GM19238 (cell line): ENCODE data around the gene NLGN1.

Experiments
- DNase-seq: peaks from one replicate; pipeline ENCODE4 v3.0.0; 2011; ENCODE audit warnings: low spot score; ENCODE audit not compliant: insufficient read length

NLGN1 gene

DNA sequence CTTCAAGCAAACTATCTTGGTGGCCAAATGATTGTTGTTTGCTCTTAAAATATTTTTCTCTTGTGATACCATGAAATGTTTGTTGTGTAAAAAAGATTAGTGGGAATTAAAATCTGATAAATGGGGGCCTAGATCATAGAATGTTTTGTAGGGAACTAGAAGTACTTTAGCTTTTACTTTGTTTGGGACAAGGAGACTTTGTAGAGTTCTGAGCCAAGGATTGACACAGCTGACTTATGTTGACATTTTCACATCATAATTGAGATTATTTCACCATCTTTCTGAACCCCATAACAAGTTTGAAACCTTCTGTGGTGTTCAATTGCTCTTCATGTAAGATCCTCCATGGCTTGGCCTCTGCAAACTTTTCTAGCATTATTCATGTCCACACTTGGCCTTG, 235.4 kb downstream of the NLGN1 start:
- DNase-seq, result no peak

DNA sequence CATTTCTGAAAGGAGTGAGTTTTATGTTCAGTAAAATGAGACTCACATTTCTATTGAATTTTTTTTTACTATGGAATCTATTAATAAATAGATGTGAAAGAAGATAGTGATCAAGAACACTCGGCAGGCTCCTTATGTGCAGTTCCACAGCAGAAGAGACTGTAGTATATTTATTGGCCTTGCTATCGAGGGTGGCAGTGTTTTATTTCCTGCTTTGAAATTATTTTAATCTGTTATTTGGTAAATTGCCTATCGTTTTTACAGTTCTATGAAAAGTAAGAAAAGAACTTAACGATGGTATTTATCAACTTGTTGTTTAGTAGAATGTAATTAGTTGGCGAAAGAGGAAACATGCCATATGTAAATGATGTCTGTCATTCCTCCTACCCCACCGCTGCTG, 238.3 kb downstream of the NLGN1 start:
- no peak for DNase-seq

DNA sequence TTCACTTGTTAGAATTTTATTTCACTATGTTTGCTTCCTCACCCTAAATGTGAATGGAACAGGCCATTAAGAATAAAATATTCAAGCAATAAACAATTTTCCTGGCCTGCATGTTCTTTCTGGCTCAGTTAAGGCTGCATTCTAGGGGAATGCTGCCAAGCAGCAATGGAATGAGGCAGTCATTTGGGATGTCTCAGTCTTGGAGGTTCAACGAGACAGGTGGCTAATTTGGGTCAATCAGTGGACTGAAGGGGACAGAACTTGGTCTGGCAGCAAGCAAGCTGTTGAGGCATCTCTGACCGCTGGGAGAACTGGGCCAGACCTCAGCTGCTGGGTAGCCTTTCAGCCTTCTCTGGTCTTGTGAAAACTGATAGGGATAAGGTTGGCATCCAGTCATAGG, 241.6 kb downstream of the NLGN1 start:
- no peak for DNase-seq

DNA sequence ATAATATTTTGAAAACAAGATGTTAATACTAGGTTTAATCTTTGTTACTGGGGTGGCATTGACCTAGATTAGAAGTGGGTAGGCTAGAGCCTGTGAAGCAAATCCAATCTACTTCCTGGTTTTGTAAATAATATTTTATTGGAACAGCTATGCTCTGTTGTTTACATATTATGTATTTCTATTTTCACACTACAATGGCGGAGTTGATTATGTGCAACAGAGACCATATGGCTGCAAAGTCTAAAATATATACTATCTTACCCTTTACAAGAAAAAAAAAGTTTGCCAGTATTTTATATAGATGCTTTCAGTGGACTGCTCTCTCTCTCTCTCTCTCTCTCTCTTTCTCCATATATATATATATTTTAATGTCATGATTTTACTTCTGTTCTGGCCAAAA, 244.2 kb downstream of the NLGN1 start:
- DNase-seq, result no peak

DNA sequence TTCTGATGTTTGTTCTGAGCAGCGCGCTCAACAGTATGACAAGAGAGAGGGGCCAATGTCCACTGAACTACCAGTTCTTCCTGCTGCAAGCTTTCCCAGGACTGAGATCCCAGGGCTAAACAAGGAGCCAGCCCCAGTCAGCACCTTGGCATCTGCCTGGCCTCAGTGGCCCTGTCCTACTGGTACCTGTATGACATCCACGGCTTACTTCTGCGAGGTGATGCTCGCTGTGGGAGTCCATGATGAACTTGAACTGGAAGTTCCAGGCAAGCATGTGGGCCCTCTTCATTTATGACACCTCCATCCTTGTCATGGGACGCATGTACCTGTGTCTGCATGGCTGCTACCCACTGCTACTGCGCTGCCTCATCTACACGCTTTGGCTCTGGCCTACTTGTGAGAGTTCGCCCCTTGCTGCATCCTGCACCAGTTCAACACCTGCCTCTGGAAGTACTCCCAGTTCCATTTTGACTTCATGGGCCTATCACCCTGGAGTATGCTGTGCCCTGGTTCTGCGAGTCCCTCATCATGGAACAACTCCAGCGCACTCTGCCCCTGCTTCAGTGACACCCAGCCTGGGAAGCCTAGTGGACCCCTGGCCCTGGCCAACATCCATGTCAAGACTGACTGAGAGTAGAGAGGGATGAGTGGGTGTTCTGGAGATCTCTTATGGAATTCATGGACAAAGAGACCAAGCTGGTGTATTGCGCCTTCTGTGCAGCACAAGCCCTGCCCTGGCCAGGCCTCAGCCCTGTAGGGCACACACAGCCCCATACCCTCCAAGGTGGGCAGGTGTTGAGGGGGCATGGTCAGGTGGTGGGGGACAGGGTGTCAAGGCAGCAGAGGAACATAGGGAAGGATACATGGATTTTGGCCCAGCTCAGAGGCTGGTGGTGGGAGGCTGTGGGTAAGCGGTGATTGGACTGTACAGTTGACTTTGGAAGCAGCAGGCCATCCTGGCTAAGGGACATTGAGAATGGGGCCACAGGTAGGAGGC, 246.8 kb downstream of the NLGN1 start:
- DNase-seq, result no peak

DNA sequence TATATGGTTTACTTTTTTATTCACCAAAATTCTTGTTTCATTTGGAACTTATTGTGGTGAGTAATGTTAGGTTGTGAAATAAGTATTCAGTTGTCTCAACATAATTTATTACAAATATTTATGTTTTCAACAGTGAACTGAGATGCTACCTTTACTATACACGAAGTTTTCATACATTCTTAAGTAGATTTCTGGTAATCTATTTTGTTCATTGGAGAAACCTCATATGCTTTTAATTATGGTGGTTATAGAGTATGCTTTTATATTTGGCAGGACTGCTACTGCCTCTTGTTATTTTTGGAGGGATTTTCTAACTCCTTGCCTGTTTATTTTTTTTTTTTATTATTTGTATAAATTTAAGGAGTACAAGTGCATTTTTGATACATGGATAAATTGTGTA, 253.1 kb downstream of the NLGN1 start:
- DNase-seq, result no peak

DNA sequence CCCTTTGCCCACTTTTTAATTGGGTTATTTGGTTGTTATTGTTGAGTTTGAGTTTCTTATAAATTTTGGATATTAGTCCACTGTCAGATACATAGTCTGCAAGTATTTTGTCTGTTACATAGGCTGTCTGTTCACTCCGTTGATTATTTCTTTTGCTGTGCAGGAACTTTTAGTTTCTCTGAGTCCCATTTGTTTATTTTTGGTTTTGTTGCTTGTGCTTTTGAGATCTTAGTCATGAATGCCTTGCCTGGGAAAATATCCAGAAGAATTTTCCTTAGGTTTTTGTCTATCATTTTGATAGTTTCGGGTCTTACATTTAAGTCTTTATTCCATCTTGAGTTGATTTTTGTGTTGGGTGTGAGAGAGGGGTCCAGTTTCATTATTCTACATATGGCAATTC, 254.5 kb downstream of the NLGN1 start:
- no peak for DNase-seq

DNA sequence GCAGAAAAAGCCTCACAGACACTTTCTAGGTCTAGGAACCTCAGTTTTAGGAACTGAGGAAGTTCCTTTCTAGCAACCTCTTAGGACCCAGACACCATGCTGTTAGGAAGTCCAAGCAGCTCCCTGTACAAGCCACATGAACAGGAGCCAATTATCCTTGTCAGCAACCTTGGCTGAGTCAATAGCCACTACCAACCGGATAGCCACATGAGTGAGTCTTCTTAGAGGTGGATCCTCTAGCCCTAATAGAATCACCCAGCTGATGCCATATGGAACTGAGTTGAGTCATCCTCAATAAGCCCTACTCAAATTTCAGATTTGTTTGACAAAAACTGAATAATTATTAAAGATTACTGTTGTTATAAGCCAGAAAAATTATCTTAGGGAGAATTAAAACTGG, 256.2 kb downstream of the NLGN1 start:
- DNase-seq, result no peak

DNA sequence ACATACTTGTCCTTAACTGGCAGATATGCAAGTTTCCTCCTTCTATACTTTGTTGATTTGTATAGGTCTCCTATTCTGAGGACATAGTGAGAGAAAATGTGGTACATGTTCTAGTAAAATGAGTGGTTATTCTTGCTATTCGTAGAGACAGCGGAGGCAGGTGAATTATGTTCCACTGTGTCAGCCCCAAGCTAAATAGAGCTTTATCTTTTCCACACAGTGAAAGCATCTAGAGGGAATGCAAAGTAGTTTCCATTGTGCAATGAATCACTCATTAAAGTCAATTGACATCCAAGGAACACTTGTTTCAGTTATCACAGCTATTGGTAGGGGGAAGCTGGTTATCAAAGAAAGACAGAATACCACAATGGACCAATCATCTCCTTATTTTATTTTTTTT, 262.4 kb downstream of the NLGN1 start:
- no peak for DNase-seq

DNA sequence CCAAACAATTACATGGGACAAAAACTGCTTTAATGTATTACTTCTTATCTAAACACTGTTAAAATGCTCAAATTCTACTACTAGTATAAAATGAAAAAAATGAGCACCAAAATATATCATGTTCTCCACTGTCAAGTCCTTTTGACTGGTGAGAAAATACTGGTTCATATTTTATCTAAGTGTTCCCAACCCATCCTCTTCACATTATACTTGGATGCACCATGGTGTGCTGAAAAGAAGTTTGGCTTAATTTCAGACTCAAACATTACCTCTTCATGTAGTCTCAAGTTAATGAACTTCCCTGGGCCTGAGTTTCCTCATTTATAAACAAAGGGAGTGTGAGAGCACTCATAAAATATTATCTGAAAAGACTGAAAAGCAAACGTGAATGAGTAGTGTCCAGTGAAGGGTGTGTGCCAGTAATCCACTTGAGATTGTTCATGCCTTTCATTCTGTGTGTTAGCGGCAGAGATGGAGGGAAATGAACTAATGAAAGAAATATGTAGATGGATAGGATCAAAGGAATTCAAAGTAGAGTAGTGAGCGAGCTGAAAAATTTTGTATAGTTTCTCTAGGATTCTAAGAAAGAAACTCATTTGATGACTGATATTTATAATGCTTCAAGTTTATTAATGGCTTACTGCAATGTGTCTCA, 263.2 kb downstream of the NLGN1 start:
- no peak for DNase-seq

DNA sequence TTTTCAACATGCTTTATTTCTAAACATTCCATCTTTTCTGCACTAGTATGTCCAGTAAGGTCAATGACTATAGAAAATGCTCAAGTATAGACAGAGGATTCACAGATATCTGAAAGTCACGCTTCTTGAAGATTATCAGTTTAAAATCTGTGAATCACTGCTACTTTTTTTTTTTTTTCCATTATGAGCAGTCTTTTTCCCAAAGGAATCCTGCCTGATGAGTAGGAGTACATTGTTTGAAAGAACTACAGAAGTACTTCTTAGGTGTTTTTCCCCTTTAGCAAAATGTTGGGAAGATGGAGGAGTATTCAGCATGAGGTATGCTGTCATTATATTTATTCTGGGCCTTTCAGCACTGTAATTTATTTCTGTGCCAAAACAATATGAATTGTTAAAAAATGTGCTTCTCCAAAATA, 266.2 kb downstream of the NLGN1 start:
- DNase-seq, result no peak

DNA sequence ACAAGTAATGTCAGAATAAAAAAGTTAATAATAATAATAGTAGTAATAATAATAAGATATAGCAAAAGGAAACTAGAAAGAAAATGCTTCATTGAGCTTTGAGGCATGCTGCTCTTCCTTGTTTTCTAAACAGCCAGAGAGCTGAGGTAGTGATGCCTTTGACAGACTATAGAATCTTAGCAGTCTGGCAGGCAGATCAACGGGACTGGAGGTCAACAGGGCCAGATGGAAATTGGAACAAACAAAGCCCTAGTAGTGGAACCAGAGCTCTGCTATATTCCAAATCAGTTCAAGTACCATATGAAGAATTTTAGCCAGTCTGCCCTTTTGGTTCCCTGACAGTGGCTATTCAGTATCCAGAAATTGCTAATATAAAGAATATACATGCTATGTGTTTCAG, 278.6 kb downstream of the NLGN1 start:
- no peak for DNase-seq

DNA sequence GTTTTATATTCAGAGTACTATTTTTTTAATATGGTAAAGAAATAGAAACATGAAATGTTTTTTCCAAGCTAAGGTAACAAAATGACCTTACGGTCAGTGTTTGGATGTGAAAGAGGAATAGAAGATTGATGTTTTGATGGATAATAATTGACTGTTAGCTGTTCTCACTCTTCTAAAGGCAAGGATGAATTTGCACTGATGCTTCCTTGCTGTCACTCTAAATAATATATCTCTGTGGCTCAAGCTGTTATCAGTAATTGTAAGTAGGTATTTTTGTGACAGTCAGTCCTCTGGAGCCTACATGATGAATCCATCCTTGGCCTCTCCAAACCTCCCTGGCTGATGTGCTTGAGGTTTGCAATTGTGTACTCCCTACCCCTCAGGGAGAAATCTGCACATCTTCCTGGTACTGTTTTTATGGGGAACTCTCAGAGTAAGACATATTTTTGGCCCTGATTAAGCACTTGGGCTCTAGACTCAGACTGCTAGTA, 283.7 kb downstream of the NLGN1 start:
- no peak for DNase-seq

DNA sequence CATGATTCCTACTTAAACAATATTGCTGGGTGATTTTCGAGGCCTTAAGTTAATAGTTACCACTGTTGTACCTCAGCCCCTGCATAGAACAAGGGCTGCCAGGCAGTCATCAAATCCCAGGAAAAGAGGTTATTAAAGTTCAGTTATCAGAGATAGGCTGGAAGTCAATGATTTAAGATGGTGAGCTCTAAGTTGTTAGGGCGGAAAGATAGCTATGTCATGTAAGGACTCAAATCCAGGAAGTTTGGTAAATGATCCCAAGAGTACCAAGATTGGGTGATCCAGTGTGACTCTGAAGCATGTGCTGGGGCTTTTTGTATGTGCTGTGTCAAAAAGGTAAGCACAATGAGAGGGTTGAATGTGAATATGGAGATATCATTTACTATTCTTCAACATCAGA, 287.9 kb downstream of the NLGN1 start:
- no peak for DNase-seq

DNA sequence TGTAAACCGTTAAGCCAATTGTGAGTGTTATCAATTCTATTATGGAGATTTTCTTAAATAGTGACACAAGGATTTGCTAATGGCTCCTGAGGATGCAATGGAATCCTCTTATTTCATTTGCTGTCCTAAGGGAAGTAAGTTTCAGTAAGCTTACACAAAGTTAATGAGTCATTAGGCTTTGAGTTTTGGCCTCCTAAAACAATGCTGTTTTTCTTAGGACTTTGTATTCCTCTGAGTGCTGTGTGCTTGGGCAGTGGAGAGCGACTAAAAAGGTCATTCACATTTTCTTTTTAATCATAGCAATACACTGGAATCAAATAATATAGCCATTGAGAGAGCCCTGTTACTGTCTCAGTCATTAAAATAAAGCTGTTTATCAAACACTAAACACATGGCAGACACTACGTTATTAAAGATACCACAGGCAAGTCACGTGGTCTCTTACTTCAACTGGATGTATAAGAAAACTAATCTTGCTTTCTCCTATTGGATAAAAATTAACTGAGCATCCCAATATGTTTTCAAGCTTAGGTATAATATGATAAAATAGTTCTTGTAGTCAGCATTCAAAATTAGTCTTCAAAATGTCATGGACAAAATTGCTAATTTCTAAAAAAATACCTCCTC, 290.8 kb downstream of the NLGN1 start:
- no peak for DNase-seq

DNA sequence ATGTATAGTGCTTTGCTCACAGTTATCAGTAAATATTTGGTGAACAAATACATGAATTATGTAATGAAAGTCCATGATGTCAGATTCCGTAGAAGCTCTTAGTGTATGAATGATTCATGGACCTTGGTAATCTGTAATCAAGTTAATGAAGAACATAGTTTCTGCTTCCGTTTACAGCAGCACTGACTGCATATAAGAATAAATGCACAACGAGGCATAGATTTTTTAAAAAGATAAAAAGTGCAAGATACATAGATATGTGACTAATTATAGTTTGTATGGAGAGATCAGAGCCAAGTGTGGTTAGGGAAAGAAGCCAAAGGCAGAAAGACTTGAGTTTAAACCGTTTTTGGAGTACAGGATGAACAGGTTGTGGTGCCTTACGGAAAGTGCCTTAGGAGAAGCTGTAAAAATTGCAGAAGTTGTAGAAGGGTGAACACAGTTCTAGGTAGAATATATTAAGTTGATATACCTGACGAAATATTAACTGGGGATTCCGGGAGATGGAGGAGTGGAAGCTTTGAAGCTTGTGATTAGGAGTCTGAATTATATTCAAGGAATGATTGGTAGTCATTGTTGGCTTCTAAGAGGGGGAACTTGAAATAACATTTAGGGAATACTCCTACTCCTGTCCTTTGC, 293.1 kb downstream of the NLGN1 start:
- no peak for DNase-seq

DNA sequence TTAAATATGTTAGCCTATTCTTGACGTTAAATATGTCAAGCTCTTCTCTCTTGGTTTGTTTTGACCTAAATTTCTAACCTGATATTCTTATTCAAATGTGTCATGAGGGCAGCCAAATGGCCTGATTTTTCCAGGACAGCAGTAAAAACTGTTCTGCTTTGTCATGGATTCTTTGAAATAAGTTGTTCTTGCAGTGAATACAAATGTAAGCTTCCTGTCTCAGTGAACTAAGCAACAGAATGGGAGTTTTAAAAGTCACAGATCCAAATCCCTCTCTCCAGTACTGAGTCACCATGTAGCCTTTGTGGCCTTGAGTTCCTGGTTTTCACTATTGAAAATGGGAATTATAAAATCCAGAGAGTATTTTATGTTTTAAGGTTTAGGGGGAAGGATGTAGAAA, 301.8 kb downstream of the NLGN1 start:
- DNase-seq, result no peak

DNA sequence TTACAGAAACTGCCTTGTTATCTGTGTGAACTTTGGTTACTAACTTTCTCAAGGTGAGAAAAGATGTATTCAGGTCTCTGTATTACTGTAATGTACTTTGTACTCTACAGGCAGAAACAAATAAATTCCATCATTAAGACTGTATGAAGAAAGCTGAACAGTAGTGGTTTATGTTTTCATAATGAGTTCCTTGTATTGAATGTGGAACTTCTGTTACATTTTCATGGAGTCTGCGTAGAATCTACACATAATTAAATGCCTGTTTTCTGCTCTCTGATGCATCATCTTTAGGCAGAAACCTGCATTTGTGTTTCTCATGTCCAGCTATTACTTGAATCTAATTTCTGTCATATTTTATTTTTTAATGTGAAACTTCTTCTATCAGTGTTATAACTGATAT, 302.8 kb downstream of the NLGN1 start:
- DNase-seq, result no peak

DNA sequence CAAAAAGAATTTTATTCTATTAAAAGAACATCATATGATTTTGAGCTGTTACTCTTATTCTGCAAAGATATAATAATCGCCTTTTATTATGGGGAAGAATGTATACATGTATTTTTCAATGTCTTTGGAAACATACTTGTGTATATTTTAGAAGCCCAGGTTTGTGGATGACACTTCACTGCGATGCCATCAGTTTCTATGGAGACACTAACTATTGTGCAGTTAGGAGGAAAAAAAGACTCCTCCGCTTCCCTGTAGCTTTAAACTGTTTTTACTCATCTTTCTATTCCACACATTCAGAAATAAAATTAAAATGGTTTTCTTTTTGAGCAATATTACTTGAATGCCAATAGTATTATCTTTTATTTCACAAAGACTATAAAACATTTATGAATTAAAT, 305.0 kb downstream of the NLGN1 start:
- DNase-seq, result no peak

DNA sequence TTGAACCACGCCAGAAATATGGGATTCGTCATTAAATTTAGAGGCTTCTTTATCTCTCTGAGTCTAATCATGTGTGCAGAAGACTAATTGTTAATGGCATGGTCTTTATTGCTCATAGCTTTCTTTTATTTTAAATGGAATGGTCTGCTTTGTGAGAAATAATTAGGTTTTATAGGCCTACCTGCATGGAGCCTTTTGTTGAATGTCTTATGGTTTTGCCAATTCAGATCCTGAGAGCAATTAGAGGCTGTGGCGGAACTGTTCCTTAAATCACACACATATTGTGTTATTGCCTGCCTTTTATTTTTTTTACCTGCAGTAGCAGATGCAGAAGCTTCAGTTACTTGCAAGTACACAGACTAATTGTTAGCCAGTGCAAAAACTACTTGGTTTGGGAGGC, 306.2 kb downstream of the NLGN1 start:
- DNase-seq, result no peak

DNA sequence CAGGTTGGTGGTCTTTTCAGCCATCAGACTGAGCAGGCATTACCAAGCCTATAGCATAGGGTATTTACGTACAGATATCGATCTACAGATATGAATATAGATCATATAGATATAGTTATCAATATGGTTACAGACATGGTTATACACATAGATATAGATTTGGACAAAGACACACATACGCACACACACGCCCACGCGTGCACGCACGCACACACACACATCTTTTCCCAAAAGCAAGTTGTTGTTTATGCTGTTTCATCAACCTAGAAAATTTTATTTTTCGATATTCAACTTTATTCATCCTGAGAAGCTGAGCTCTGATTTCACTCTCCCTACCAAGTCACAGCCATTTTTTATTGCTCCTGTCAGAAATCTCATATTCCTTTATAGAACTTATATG, 309.1 kb downstream of the NLGN1 start:
- DNase-seq, result no peak

DNA sequence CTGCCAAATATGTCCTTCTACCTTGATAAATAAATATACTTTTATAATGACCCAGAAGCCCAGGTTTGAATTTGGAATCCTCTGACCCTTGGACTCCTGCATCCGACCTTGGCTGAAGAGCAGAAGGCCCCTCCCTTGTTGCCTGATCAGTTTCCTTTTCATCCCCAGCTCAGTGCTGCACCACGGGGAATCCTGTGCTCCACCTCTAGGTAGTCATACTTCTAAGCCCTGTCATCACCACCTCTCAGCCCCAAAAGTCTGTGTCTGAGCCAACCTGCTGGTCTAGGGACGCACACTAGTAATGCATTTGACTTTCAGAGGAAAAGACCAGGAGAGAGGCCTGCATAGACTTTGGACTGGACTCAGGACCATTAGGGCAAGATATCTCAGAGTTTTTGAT, 310.6 kb downstream of the NLGN1 start:
- DNase-seq, result no peak
